ENCODE data around the gene GRHL3. TPM values are rescaled to one million over a fixed set of nuclear protein-coding genes. Genes with fewer than 3 reads are reported as not detected.
"Not testable (repeated sequence)": the region's sequence is repeated elsewhere in the genome, so short reads cannot be mapped to it uniquely, and the experiment has no call there.

The GRHL3 gene
- total and polyA plus RNA-seq, 4 donors, result 0.23 to 0.95 (median 0.35) TPM

GRCh38 chr1:24285231-24285630, 33.9 kb upstream of the GRHL3 start:
- Histone ChIP-seq H3K4me3 (no peak overlapping the region), H3K27me3 (ENCODE audit: control insufficient read depth in 3 of 3, insufficient read depth in 3 of 3, low read length in 2 of 3) (no peaks in the 10 kb centered on the region), H3K9me3 (ENCODE audit: control insufficient read depth in 4 of 4, insufficient read depth in 3 of 4, low read length in 3 of 4) (no peaks in the 10 kb centered on the region), H3K4me1 (ENCODE audit: control insufficient read depth in 5 of 5, insufficient read depth in 5 of 5, low read length in 5 of 5) (peaks cover 0 to 4% (median 0%) of the 10 kb centered on the region in 5 donors), H3K9ac (ENCODE audit: insufficient read depth in 1 of 2, low read length in 2 of 2) (no peak overlapping the region), H3K36me3 (ENCODE audit: control insufficient read depth in 4 of 4, insufficient read depth in 4 of 4, low read length in 4 of 4) (no peaks in the 10 kb centered on the region), H3K27ac (ENCODE audit: low read depth in 1 of 2, low read length in 1 of 2) (no peak overlapping the region)
- TF ChIP-seq CTCF (IDR thresholded peaks at IDR 0.05; ENCODE audit: control extremely low read depth, extremely low read depth), result no peak
- 94 to 95% methylated on average over 13 of the region's 13 CpGs for WGBS, 2 donors
- DNase-seq, result no peak
- no peak for ATAC-seq (ENCODE audit: insufficient read depth, low FRiP score)

GRCh38 chr1:24286246-24287010, 32.7 kb upstream of the GRHL3 start:
- ATAC-seq (ENCODE audit: insufficient read depth, low FRiP score), result no peak
- 89 to 91% methylated on average over 11 of the region's 11 CpGs for WGBS, 2 donors
- Histone ChIP-seq H3K4me1 (ENCODE audit: control insufficient read depth in 5 of 5, insufficient read depth in 5 of 5, low read length in 5 of 5) (peaks cover 0 to 6% (median 0%) of the 10 kb centered on the region in 5 donors), H3K9ac (ENCODE audit: insufficient read depth in 1 of 2, low read length in 2 of 2) (no peak overlapping the region), H3K36me3 (ENCODE audit: control insufficient read depth in 4 of 4, insufficient read depth in 4 of 4, low read length in 4 of 4) (no peaks in the 10 kb centered on the region), H3K27ac (ENCODE audit: low read depth in 1 of 2, low read length in 1 of 2) (no peak overlapping the region), H3K27me3 (ENCODE audit: control insufficient read depth in 3 of 3, insufficient read depth in 3 of 3, low read length in 2 of 3) (no peaks in the 10 kb centered on the region), H3K4me3 (no peak overlapping the region), H3K9me3 (ENCODE audit: control insufficient read depth in 4 of 4, insufficient read depth in 3 of 4, low read length in 3 of 4) (no peaks in the 10 kb centered on the region)
- DNase-seq, result peak; percentile 26 to 42 (median 29)
- no peak for TF ChIP-seq CTCF (IDR thresholded peaks at IDR 0.05; ENCODE audit: control extremely low read depth, extremely low read depth)

GRCh38 chr1:24287779-24288178, 31.4 kb upstream of the GRHL3 start:
- not testable (repeated sequence) for H3K4me3 ChIP-seq; ATAC-seq (ENCODE audit: insufficient read depth, low FRiP score)
- WGBS, 2 donors, result 95 to 97% methylated on average over 6 of the region's 6 CpGs

GRCh38 chr1:24288479-24288878, 30.7 kb upstream of the GRHL3 start:
- no peaks in the 10 kb centered on the region for H3K27me3 ChIP-seq (ENCODE audit: control insufficient read depth in 3 of 3, insufficient read depth in 3 of 3, low read length in 2 of 3)

More at GRCh38 chr1:24287779-24288178, 31.4 kb upstream of the GRHL3 start:
- H3K4me1 ChIP-seq (ENCODE audit: control insufficient read depth in 5 of 5, insufficient read depth in 5 of 5, low read length in 5 of 5); H3K27ac ChIP-seq (ENCODE audit: low read depth in 1 of 2, low read length in 1 of 2); DNase-seq; H3K27me3 ChIP-seq (ENCODE audit: control insufficient read depth in 3 of 3, insufficient read depth in 3 of 3, low read length in 2 of 3); H3K9me3 ChIP-seq (ENCODE audit: control insufficient read depth in 4 of 4, insufficient read depth in 3 of 4, low read length in 3 of 4); H3K36me3 ChIP-seq (ENCODE audit: control insufficient read depth in 4 of 4, insufficient read depth in 4 of 4, low read length in 4 of 4); H3K9ac ChIP-seq (ENCODE audit: insufficient read depth in 1 of 2, low read length in 2 of 2): not testable (repeated sequence)

More at GRCh38 chr1:24288479-24288878, 30.7 kb upstream of the GRHL3 start:
- H3K27ac ChIP-seq (ENCODE audit: low read depth in 1 of 2, low read length in 1 of 2), result no peak overlapping the region
- 97 to 100% methylated on average over 1 of the region's 1 CpG for WGBS, 2 donors
- no peaks in the 10 kb centered on the region for H3K9me3 ChIP-seq (ENCODE audit: control insufficient read depth in 4 of 4, insufficient read depth in 3 of 4, low read length in 3 of 4)
- no peak for DNase-seq
- no peak for ATAC-seq (ENCODE audit: insufficient read depth, low FRiP score)
- peaks cover 0 to 3% (median 0%) of the 10 kb centered on the region in 5 donors for H3K4me1 ChIP-seq (ENCODE audit: control insufficient read depth in 5 of 5, insufficient read depth in 5 of 5, low read length in 5 of 5)
- no peak for TF ChIP-seq CTCF (IDR thresholded peaks at IDR 0.05; ENCODE audit: control extremely low read depth, extremely low read depth)
- H3K9ac ChIP-seq (ENCODE audit: insufficient read depth in 1 of 2, low read length in 2 of 2), result no peak overlapping the region
- H3K36me3 ChIP-seq (ENCODE audit: control insufficient read depth in 4 of 4, insufficient read depth in 4 of 4, low read length in 4 of 4), result no peaks in the 10 kb centered on the region
- H3K4me3 ChIP-seq, result no peak overlapping the region
